ENCODE results near the gene ERG28. TPM values are rescaled to one million over a fixed set of nuclear protein-coding genes. Genes with fewer than 3 reads are reported as not detected.
"Not testable (repeated sequence)": the region's sequence is repeated elsewhere in the genome, so short reads cannot be mapped to it uniquely, and the experiment has no call there.

The ERG28 gene
- total and polyA plus RNA-seq, 2 experiments from 2014 or later = 27.9 to 95.1 TPM

- ATAC-seq (no peak), DNase-seq (ENCODE audit: low spot score) (no peak)
- peaks cover 22% of the 10 kb centered on the region for H3K36me3 ChIP-seq (ENCODE audit: insufficient read depth)
Observed at GRCh38 chr14:75697918-75698317, 37.2 kb upstream of the ERG28 start.

GRCh38 chr14:75697386-75697785 is 36.7 kb upstream of the ERG28 start:
- 0 out of 2 replicates have a peak, but pooled peaks cover 4% of the 10 kb centered on the region for H4K20me1 ChIP-seq (replicated peaks; ENCODE audit: insufficient read depth)
- no peak for TF ChIP-seq STAT1 (IDR thresholded peaks at IDR 0.05; ENCODE audit: unreplicated experiment)
- no peak for TF ChIP-seq ZNF114 (CRISPR knock-in tag; IDR thresholded peaks at IDR 0.05)
- no peak for TF ChIP-seq CREB1 (CRISPR knock-in tag; IDR thresholded peaks at IDR 0.05; ENCODE audit: low read depth)
- H3F3A ChIP-seq (replicated peaks; ENCODE audit: low read depth) = no peaks in the 10 kb centered on the region
- Mint-ChIP-seq H3K27ac (no peak overlapping the region), H3K4me3 (no peak overlapping the region), H3K27me3 (ENCODE audit: insufficient read depth, low read depth, poor library complexity) (peaks cover 4% of the 10 kb centered on the region), H3K4me1 (no peaks in the 10 kb centered on the region; the same call in 2 of the 3 replicates), H3K36me3 (ENCODE audit: low read depth) (peaks cover 58% of the 10 kb centered on the region), H3K9me3 (peaks cover 15% of the 10 kb centered on the region; the same call in 2 of the 3 replicates)
- H2AFZ ChIP-seq = no peak overlapping the region
- no peaks in the 10 kb centered on the region for H3K4me1 ChIP-seq (ENCODE audit: insufficient read depth)
- H3K4me2 ChIP-seq = no peak overlapping the region
- no peaks in the 10 kb centered on the region for H3K27me3 ChIP-seq (ENCODE audit: insufficient read depth)
- no peak overlapping the region for H3K4me3 ChIP-seq
- no peaks in the 10 kb centered on the region for H3K79me2 ChIP-seq (replicated peaks; ENCODE audit: insufficient read depth)
- DNase-seq (ENCODE audit: low spot score) (no peak), ATAC-seq (no peak)
- H3K36me3 ChIP-seq (ENCODE audit: insufficient read depth) = peaks cover 22% of the 10 kb centered on the region
- no peak overlapping the region for H3K27ac ChIP-seq (ENCODE audit: low read depth)
- H3K9me2 ChIP-seq (ENCODE audit: insufficient read depth) = peaks cover 5% of the 10 kb centered on the region; the same call in 1 of the 2 replicates

More at GRCh38 chr14:75697918-75698317, 37.2 kb upstream of the ERG28 start:
- Histone ChIP-seq H3K79me2 (replicated peaks; ENCODE audit: insufficient read depth) (no peaks in the 10 kb centered on the region), H3K4me2 (no peak overlapping the region), H3K27me3 (ENCODE audit: insufficient read depth) (no peaks in the 10 kb centered on the region), H3K4me1 (ENCODE audit: insufficient read depth) (no peaks in the 10 kb centered on the region), H3K27ac (ENCODE audit: low read depth) (no peak overlapping the region), H3F3A (replicated peaks; ENCODE audit: low read depth) (no peaks in the 10 kb centered on the region), H3K9me2 (ENCODE audit: insufficient read depth) (peaks cover 5% of the 10 kb centered on the region; the same call in 1 of the 2 replicates), H2AFZ (no peak overlapping the region), H4K20me1 (replicated peaks; ENCODE audit: insufficient read depth) (0 out of 2 replicates have a peak, but pooled peaks cover 4% of the 10 kb centered on the region), H3K4me3 (no peak overlapping the region)
- Mint-ChIP-seq H3K27me3 (ENCODE audit: insufficient read depth, low read depth, poor library complexity) (peaks cover 4% of the 10 kb centered on the region), H3K4me3 (no peak overlapping the region), H3K4me1 (no peaks in the 10 kb centered on the region; the same call in 2 of the 3 replicates), H3K27ac (no peak overlapping the region), H3K36me3 (ENCODE audit: low read depth) (peaks cover 53% of the 10 kb centered on the region), H3K9me3 (peaks cover 15% of the 10 kb centered on the region; the same call in 2 of the 3 replicates)
- no peak for TF ChIP-seq ZNF114 (CRISPR knock-in tag; IDR thresholded peaks at IDR 0.05)
- no peak for TF ChIP-seq CTCF (conservative IDR thresholded peaks at IDR 0.05; ENCODE audit: low read depth in 2 of 2)
- no peak for TF ChIP-seq EZH2 (IDR thresholded peaks at IDR 0.05; ENCODE audit: low read depth, unreplicated experiment)
- TF ChIP-seq NANOG (IDR thresholded peaks at IDR 0.05; ENCODE audit: borderline replicate concordance) = no peak

GRCh38 chr14:75695025-75695424 is 34.3 kb upstream of the ERG28 start:
- H3K27me3 Mint-ChIP-seq (ENCODE audit: insufficient read depth, low read depth, poor library complexity); ATAC-seq; H2AFZ ChIP-seq; H3K4me2 ChIP-seq; H3K27ac Mint-ChIP-seq; H3K27me3 ChIP-seq (ENCODE audit: insufficient read depth); H3K79me2 ChIP-seq (replicated peaks; ENCODE audit: insufficient read depth); H4K20me1 ChIP-seq (replicated peaks; ENCODE audit: insufficient read depth); H3K4me1 Mint-ChIP-seq; H3K4me1 ChIP-seq (ENCODE audit: insufficient read depth); H3K27ac ChIP-seq (ENCODE audit: low read depth); DNase-seq (ENCODE audit: low spot score); H3K4me3 Mint-ChIP-seq; H3K9me2 ChIP-seq (ENCODE audit: insufficient read depth); H3F3A ChIP-seq (replicated peaks; ENCODE audit: low read depth); H3K4me3 ChIP-seq: not testable (repeated sequence)
- Mint-ChIP-seq H3K9me3 (peaks cover 15% of the 10 kb centered on the region; the same call in 2 of the 3 replicates), H3K36me3 (ENCODE audit: low read depth) (peaks cover 69% of the 10 kb centered on the region)
- peaks cover 30% of the 10 kb centered on the region; the same call in 1 of the 2 replicates for H3K36me3 ChIP-seq (ENCODE audit: insufficient read depth)

Measured in GM23338 (cell line).